ENCODE data around the gene PHACTR3.

The PHACTR3 gene

DNA sequence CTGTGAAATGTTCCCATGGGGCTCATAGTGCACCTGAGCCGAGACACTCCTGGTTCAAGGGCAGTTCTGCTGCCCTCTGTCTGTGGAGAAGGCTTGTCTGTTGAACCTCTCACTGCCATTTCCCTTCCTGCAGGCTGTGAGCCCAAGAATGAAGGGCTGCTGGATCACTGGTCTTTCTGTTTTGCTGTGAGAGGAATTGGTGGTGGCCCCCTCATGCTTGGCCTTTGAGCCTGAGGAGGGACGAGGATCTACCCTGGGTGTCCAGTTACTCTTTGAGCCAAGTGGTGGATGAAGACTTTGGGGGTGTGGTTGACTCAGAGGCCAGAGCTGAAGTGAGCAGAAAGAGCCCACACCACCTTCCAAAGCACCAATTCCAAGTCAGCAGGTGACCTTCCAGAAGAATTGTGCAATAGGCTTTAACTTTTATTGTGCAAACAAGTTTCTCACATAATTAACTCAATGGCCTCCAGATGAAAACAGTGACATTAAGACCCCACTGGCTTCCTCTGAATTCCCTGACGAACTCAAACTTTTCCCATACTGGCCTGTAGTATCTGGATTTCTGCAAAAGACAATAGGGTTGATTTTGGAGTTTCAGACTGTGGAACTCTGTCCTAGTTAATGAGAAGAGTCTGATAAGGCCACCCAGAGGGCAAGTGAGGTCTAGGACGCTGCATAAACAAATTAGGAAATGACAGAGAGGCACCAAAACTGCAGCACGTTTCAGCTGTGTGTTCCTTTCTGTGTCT lies 101.5 kb downstream of the PHACTR3 start:
- no peak for DNase-seq

DNA sequence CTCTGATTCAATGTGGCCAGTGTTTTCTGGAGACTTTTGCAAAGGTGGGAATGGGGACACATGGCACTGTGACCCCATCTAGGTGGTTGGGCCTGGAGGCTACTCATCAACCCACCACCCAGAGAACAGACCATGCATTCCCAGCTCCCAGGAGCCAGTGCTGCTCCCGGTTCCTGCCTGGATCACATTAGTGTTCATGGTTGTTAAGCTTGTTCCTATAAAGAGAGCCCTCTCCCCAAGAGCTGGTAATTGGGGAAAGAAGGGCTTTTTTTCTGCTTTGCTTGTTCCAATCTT lies 102.0 kb downstream of the PHACTR3 start:
- DNase-seq, result no peak

DNA sequence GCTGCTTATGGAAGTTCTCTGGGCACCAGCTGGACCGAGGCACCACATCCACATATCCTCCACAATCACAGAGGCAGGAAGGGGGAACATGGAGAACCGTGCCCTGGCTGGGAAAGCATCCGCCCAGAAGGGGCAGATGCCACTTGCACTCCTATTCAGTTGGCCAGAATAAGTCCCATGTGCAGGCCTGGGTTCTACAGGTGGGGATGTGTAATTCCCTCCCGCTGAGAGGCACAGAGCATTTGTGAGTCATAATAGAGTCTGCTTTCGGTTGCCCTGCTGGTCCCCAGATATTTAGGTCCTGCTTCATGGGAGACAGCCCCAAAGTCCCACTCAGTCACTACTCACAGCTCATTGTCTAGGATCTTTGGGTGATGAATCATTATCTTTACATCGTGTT lies 104.0 kb downstream of the PHACTR3 start:
- no peak for DNase-seq

DNA sequence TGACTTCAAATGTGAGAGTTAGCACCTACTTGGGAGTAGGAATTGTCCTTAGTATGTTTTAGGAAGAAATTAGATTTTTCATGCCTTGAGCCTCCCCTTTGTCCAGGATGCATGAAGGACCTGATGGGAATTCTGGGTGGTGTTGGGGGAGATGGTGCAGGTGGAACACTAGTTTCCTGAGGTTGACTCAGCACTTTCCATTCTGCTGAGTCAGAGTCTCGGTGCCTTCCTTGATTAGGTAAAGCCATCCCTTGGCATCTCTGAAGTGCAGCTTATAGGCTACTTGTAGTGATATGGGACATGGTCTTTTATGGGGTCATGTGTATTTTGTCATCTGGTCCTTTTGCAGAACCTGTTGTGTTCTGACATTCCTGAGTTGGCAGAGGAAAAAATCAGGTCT lies 105.3 kb downstream of the PHACTR3 start:
- no peak for DNase-seq

DNA sequence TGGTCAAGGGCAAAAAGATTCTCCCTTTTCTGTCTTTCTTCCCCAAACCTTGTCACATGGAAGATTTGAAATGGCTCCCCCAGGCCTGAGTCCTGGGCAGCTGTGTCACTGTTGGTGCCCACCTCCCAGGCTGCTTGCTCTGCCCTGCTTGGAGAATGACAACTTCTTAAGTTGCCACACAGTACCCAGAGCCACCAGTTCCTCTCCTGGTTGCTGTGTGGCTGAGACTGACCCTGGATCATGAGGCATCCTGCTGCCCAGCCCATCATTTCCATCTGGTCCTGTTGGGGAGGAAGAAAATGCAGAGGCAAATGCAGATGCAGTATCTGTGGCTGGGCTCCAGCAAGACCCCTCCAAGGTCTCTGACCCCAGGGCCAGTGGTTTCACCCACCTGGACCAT lies 113.7 kb downstream of the PHACTR3 start:
- DNase-seq, result no peak

DNA sequence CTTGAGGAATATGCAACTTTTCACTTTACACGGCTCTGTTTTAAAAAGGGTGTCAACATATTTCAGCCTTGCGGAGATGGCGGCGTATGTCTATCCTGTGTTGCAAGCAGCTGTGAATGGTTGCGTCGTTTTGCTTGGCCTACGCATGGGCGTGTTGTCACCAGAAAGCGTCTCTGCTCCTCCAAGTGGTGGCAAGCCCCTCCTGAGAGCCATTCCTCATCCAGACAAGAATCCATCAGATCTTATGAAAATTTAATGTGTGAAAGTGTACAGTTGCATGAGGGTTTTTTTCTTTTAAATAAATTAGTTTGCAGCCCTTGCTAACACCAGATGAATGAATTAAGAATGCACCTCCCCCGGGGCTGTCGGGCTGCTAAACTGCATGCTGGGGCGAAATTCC lies 114.4 kb downstream of the PHACTR3 start:
- DNase-seq, result no peak

DNA sequence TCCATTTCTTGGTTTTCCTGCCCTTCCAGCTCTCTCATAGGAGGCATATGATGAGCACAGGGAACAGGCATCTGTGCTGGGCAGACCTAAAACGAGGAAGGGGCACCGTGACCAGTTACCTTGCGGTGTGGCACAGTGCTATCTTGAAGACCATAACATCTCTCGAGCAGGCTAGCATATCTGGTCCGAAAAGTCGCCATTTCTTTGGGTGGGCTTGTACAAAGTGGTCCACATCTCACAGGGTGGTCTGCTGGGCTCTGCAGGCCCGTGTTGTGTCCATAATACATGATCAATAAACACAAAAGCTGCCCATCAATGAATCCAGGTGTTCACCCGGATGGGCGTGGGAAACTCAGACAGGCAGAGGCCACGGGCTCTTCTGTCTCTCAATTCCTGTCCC lies 115.7 kb downstream of the PHACTR3 start:
- DNase-seq, result no peak

DNA sequence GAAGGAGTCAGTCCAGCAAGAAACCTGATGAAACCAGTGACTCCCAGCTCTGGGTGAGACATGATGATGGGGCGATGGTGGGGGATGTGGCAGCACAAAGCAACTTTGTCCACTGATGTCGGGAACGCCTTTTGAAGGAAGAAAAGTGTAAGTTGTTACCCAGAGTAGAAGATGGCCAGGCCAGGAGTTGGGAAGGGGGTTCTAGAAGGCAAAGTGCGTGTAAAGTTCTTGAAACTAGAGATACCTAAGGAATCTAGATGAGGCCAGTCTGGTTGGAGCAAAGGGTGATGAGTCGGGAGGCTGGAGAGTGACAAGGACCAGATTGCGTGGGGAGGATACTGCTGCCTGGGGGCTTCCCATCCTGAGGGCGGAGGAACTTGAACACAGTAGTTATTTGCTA lies 117.0 kb downstream of the PHACTR3 start:
- DNase-seq, result no peak

DNA sequence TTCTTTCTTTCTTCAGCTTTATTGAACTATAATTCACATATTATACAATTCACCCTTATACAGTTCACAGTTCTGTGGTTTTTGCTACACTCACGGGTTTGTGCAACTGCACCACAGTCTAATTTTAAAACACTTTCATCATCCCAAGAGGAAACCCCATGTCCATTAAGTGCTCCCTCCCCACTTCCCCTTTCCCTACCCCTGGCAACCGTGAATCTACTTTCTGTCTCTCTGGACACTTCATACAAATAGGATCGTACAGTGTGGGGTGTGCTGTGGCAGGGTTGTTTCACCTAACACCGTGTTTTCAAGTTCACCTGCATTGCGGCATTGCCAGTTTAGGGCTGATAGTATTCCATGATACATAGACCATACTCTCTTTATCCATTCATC lies 118.8 kb downstream of the PHACTR3 start:
- DNase-seq, result no peak

DNA sequence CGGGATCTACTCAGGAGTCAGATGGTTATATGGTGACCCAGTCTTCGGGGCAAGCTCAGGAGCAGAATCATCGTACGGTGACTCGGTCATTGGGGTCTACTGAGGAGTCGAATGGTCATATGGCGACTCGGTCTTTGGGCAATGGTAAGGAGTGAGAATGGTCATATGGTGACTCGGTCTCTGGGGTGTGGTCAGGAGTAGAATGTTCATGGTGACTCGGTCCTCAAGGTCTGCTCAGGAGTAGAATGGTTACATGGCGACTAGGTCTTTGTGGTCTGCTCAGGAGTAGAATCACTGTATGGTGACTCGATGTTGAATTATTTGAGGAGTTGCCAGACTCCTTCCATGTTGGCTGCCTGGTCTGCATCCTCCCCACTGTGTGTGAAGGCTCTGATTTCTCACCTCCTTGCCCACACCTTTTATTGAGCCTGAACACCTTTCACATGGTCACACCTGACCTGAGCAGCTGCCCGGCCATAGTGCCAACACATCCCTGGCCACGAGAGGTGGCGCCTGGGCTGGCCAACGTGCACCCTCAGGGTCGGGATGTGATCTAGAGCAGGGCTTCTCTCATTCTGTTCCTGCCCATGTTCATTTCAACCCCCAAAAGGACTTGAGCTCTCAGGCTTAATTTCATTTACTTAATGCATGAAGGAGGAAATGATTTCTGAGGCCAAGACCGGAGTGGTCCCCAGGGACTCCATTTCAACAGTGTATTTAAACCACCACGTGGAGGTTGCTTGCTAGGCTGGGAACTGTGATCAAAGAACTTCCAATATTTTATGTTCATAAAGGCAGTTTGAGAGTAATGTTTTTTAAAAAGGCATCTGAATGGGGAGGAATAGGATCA lies 119.5 kb downstream of the PHACTR3 start:
- DNase-seq, result no peak

DNA sequence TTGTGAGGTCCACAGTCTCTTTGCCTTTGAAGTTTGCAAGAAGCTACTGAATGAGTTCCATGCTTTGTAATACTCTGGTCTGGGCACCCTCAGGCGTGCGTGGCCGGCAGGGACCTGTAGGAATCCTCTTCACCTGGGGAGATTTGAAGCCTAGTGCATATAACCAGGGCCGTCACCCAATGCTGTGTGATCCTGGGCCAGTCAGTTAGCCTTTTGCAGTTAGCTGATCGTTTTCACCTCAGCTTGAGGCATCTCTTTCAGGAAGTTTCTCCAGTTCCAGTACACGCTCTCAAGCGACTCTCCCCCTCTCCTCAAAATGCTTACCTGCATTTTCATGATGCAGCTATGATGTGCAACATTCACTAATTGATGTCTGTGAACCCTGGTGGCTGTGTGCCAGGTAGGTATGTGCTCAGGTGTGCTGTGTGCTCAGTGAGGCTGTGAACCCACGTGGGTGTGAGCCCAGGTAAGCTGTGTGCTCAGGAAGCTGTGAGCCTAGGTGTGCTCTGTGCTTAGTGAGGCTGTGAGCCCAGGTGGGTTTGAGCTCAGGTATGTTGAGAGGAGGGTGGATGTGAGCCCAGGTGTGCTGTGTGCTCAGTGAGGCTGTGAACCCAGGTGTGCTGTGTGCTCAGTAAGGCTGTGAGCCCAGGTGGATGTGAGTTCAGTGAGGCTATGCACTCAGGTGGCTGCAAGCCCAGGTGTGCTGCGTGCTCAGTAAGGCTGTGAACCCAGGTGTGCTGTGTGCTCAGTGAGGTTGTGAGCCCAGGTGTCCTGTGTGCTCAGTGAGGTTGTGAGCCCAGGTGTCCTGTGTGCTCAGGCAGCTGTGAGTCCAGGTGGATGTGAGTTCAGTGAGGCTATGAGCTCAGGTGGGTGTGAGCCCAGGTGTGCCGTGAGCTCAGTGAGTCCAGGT lies 120.4 kb downstream of the PHACTR3 start:
- DNase-seq, result no peak

DNA sequence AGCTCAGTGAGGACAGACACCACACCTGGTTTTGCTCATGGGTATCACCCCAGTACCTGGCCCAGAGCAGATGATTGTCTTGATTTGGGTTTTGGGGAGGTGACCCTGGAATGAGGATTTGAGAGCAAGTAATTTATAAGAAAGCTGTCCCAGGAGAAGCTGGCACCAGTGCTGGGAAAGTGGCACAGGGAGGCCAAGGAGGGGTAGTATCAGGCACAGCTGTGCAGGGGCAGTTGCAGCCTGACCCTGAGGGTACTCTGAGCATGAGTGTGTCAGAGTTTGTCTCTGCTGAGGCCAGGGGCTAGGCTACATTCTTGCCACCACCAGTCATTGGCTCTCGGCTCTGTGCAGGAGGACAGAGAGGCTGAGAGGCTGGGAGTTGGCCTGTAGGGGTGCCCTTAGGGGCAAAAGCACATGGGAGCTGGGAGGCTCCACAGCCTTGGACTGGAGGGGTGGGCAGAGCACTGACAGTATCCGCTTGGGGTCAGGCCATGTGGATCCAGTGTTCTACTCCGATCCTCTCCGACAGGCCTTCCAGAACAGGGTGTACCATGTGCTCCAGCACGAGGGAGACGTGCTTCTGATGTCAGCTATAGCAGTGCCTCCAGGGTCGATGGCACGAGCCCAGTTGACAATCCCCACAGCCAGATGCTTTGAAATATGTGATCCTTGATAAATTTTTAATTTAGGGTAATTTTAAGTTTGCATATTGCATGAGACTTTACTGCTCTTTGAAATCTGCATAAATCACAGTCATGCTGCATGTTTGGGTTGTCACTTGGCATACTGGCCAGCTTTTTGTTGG lies 121.3 kb downstream of the PHACTR3 start:
- no peak for DNase-seq

DNA sequence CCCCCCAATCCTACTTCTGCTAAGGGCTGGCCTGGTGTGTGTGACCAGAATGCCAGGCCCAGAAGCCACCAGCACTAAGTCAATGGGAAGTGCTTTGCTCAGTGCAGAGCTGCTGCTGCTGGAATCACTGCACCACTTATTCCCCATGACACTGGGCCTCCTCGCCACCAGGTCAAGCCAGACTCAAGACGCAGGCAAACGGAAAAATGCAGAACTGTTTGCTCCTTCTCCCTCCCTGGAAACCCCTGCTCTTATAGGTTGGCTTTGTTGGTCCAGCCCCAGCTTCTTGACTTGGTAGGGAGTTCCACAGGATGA lies 121.9 kb downstream of the PHACTR3 start:
- DNase-seq, result no peak

DNA sequence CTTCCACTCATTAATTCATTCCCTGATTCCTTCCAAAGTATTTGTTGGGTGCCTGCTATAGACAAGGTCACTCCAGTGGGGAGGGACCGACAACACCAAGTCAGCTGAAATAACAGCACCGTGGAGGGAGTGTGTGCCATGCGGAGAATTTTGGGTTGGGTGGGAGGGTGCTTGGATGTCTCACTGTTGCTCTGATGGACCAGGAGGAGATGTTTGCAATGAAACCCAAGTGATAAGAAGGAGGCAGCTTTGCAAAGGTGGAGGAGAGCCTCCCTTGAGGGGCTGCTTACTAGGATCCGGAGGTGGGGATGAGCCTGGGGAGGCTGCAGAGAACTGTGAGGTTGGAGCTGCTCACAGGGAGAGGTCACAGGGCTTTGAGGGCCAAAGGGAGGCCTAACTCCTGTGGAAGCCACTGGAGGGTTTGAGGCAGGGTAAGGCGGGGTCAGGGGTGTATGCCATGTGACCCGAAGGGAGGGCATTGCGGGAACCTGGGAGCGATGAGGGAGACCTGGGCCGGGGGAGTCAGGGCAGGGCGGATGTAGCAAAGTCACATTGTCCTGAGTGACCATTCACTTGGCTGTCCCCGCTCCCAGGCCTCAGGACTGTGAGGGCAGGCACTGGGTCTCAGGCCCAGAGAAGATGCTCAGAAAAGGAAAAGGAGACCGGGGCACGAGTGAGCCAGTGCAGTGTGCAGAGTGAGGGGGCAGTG lies 124.5 kb downstream of the PHACTR3 start:
- no peak for DNase-seq

DNA sequence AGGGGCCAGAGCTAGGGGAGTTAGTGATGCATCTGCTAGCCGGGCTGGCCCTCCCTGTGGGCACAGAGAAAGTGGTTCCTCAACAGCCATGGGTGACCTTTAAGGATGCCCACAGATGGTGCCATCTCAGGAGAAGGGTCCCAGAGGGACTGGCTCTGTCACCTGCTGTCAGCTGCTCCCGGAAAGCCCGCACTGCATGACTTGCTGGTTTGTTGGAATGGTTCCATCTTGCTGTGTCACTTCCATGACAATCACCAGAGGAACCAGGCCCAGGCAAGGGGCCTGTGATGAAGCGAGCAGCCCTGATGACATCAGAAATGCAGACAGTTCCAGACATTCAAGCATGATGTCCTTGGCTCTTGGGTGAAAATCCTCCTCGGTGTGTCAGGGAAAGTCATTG lies 125.2 kb downstream of the PHACTR3 start:
- DNase-seq, result no peak

DNA sequence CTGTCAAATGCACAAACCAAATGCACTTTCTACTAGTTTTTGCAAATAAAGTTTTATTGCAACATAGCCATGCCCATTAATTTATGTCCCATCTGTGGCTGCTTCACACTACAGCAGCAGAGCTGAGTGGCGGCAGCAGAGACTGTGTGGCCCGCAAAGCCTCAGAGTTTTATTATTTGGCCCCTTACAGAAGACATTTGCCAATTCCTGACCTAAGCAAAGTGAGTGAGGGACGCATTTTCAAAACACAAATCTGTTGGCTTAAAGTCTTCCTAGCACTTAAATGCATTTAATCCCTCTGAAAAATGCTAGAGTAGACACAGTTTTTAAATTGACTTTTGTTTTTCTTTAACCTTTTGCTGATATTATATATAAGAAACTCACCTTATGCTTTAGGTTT lies 126.4 kb downstream of the PHACTR3 start:
- DNase-seq, result no peak

DNA sequence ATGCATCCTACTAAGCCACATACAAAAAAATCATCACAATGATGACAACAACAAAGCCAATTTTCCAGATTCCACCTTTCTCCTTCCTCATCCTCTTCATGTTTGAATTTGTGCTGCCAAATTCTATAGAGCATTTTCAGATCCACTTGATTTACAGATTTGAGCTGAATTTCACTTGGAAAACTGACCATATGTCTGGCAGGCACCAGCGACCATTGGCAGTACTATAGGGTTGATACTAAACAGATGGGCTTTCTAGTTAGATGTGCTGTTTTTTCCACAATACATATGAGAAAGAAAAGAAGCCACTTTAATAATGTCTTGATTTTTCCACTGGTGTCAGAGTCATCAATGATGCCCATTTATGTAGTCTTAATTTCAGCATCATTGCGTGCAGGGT lies 127.0 kb downstream of the PHACTR3 start:
- DNase-seq, result no peak

DNA sequence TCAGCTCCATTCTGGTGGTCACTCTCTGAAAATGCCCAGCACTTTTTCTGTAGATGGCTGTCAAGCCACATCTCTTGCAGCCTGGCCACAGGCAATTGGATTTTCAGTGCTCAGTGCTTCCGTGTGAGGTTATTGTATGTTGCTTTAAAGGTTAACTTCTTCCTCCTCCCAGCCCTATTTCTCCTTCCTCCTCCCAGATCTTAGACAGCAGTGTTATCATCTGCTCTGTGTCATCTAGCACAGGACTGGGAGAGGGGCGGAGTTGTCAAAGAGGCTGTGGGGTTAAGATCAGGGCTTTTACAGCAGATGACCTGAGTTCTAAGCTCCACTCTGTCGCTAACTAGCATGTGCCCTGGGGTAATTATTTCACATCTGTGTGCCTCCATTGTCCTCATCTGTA lies 129.0 kb downstream of the PHACTR3 start:
- DNase-seq, result no peak

DNA sequence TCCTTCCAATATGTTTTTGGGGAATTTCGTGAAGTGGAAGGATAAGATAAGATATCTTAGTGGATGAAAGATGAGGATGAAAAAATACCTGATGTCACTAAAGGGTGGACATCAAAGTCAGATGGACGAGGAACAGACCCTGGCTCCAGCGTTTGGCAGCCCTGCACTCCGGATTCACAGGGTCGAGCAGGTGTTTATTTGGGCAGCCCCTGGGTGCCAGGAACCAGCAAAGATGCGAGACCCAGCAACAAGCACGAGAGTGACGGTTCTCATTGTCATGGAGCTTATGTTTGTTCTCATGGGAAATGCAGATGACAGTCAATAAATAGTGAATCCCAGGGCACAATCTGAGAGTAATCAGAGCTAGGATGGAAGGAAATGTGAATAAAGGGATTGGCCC lies 131.1 kb downstream of the PHACTR3 start:
- DNase-seq, result no peak

DNA sequence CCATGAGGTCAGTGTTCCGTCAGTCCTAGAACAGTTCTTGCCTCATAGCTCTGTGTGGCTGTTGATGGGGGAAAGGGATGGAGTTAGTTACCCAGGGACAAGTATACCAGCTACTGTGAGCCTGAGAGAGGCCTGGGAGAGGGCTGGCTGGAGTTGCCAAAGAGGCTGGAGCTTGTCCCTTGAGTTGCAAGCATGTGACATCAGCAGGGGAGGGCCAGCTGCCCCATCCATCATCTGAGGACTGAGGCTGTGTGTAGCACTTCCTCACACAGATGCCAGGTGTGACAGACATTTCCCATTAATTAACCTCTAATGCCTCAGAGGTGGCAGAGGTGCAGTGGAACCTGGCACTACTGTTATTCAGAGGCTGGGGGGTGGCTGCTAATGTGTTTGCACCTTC lies 131.6 kb downstream of the PHACTR3 start:
- DNase-seq, result no peak

DNA sequence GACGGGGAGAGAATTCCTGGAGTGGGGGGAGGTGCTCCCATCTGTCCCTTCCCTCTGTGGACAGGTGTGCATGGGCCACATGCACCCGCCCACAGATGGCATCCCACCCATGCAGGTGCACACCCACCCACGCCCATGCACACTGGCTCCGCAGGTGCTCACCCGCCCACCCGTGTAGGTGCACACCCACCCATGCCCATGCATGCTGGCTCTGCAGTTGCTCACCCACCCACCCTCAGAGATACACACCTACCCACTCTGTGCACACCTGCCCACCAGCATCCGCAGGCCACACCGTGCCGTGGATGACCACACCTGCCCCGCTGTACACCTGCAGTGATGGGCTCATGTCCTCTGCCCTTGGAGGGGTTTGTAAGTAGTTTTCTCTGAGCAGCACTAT lies 132.0 kb downstream of the PHACTR3 start:
- DNase-seq, result no peak

DNA sequence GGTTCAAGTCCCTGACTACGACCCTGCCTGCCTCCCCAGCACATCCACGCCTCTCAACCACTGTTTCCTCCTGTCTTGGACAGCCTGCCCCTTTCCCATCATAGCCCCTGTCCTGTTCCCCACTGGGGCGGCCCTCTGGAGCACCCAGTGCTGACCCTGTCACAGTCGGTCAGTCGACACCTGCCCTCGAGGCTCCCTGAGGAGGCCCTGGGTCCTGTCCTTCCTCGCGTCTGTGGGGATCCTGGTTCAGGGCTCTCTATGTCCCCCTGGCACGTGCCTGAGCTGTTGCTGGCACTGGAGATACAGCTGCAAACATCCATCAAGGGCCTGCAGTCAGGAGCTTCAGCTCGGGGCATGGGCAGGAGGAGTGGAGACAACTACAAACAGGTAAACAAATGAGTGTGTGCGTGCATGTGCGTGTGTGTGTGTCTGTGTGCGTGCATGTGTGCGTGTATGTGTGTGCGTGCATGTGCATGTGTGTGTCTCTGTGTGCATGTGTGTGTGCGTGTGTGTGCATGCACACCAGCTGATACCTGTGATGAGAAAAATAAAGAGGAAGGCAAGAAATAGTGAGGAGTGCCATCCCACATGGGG lies 132.8 kb downstream of the PHACTR3 start:
- no peak for DNase-seq
